GM19043 (cell line): Measurements from ENCODE around the gene CDC34.

Experiments
- ATAC-seq: cut with Tn5 transposase; IDR thresholded peaks from one replicate; pipeline ENCODE4 v1.9.1; 2021; ENCODE audit warnings: low read depth; ENCODE audit not compliant: unreplicated experiment

Gene CDC34

DNA sequence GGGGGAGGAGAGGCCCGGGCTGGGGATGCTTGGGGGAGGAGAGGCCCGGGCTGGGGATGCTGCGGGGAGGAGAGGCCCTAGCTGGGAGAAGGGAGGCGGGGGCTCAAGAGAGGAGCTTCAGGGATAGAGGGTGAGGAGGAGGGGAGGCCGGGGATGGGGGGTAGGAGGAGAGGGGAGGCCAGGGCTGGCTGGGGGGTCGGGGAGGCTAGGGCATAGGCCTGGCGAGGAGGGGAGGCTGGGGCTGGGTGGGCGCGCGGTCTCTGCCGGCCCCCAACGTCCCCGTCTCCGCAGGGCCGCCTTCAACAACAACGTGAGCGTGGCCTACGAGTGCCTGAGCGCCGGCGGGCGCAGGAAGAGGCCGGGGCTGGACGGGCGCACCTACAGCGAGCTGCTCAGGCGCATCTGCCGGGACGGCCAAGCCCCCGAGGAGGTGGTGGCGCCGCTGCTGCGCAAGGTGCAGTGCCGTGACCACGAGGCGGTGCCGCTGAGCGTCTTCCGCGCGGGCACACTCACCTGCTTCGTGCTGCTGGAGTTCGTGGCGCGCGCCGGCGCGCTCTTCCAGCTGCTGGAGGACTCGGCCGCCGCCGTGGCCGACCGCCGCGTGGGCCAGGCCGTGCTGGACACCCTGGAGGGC, 12.8 kb upstream of the CDC34 start:
- no peak for ATAC-seq

GRCh38 chr19:519449-519865, 12.1 kb upstream of the CDC34 start:
- no peak for ATAC-seq

GRCh38 chr19:522726-523125, 8.8 kb upstream of the CDC34 start:
- no peak for ATAC-seq

DNA sequence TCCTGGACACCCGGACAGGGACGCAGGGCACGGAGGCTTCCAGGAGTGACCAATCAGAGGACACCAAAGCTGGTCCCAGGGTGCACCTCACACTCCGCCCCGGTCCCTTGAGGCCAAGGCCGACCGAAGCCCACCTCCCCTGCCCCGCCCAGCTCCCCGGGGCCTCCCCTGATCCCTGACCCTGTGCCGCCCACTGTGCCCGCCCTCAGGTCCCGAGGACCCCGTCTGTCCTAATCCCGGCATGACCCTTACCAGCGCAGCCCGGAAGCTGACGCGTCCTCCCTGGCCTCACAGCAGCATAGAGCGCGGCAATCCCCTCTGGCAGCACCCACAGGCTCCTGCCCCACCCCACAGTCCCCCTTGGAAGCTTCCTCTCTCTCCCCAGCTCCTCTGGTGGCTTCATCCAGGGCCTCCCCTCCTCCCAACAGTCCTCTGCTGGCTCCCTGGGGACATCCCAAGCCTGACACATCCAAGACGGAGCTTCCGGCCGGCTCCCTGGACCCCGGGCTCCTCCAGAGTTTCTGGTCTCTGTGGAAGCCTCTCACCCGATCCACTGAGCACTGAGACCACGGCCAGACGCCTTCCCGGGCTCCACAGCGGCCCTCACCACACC, 7.4 kb upstream of the CDC34 start:
- ATAC-seq, result no peak

GRCh38 chr19:525029-525428, 6.5 kb upstream of the CDC34 start:
- ATAC-seq, result no peak

DNA sequence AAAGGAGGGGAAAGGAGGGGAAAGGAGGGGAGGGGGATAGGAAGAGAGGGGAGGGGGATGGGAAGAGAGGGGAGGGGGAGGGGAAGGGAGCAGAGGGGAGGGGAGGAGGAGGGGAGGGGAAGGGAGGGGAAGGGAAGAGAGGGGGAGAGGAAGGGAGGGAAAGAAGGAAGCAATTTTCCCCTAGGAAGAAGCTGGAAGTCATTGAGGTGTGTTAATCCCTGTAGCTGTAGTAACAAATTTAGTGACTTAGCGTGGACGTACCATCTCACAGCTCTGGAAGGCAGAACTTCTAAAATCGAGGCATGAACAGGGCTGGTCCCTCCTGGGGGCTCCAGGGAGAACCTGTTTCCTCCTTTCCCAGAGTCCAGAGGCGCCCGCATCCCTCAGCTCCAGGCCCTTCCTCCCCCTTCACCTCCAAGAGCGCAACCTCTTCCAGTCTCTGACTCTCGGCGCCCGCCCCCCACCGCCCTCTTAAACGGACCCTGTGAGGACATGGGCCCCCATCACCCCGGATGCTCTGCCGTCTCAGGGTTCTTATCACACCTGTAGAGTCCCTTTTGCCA, 5.6 kb upstream of the CDC34 start:
- ATAC-seq, result no peak

DNA sequence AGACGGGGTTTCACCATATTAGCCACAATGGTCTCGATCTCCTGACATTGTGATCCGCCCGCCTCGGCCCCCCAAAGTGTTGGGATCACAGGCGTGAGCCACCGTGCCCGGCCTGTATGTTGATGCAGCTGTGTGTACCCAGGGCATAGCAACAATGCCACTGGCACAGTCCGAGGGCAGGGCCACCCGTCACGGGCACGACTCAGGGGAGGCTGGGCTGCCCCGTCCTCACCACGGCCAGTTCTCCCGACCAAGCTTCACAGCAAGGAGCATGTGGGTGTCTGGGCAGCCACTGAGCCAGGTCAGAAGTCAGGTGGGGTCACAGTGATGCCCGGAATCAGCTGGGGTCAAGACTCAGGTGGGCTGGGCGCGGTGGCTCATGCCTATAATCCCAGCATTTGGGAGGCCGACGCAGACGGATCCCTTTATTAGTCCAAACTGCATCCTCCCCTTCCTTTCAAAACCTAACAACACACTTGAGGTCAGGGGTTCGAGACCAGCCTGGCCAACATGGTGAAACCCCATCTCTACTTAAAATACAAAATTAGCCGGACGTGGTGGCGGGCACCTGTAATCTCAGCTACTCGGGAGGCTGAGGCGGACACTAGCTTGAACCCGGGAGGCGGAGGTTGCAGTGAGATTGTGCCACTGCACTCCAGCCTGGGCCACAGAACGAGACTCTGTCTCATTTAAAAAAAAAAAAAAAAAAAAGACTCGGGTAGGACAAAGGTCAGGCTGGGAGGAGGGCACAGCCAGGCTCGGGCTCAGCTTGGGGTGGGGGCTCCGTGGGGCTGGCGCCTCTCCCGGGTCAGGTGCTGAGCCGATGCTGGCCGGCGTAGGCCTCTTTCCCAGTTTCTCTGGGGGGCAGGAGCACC, 1.2 kb upstream of the CDC34 start:
- no peak for ATAC-seq

- ATAC-seq, result peak; percentile 42
Measured at GRCh38 chr19:531009-531752, 379 bp upstream of the CDC34 start.

DNA sequence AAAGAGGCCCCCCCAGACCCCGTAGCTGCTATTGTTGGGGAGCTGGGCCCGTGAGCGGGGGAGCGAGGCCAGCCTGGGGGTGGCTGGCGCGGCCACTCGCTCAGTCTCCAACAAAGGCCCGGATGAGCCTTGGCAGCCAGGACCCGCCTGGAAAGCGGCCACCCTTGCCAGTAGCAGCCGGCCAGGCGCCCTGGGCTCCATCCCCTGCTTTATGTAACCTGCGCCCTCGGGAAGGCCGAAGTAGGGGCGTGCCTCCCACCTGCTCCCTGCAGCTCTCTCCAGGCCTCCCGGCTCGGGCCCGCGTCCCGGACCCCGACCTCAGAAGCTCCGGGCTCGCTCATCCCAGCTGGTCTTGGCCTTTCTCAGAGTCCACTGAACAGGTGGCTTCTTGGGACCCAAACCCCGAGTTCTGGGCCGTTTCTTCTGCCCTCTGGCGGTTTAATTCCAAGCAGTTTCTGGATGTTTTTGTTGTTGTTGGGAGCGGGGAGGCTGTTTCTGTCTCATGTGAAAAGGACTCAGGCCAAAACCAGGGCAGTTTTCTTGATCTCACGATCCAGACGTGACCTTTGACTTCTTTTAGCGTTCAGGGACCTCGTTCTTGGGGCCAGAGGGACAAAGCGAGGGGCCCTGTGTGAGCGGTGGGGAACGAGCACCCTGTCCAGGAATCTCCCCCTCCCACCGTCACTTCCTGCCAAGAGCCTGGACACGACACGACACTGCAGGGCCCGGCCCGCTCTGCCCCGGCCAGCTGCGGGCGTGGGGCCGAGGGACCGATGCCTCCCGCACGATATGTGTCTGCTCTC, 1.2 kb downstream of the CDC34 start:
- ATAC-seq, result no peak

- no peak for ATAC-seq
Measured at GRCh38 chr19:533364-534058, 2.0 kb downstream of the CDC34 start.

- ATAC-seq, result no peak
Measured at GRCh38 chr19:534088-534487, 2.5 kb downstream of the CDC34 start.

DNA sequence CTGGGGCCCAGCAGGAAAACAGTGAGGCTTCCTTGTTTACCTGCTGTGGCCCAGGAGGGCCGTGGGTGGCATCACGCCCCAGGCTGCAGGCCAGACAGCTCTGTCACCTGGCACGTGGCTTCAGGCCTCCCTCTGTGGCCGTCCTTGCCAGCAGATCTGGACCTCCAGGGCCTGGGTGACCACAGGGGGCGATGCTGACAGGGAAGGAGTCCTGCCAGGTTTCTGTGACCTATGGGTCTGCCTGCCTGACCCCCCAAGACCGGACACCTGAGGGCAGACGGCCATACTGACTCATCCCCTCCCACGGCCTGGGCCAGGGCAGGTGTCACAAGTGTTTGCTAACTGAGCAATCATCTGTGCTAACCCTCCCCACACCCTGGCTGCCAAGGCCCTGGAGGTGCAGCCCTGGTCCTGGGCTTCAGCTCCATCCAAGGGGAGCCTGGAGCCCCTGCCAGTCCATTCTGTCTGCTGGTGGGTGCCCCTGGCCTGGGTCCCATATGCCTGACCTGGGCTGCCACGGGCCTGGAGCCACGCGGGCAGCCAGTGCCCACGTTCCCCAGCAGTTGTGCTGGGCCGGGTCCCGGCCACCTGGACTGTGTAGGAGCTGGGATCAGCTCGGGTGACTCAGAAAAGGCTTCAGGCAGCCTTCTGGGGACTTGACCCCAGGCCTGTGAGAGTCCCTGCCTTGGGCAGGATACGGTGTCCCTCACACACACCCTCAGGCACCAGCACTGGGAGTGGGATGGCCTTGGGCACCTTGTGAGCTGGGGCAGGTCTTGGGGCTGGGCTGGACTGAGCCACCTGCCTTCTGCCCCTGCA, 3.7 kb downstream of the CDC34 start:
- ATAC-seq, result no peak

- ATAC-seq, result no peak
Measured at GRCh38 chr19:536031-536880, 4.7 kb downstream of the CDC34 start.

- no peak for ATAC-seq
Measured at GRCh38 chr19:536881-537404, 5.4 kb downstream of the CDC34 start.

DNA sequence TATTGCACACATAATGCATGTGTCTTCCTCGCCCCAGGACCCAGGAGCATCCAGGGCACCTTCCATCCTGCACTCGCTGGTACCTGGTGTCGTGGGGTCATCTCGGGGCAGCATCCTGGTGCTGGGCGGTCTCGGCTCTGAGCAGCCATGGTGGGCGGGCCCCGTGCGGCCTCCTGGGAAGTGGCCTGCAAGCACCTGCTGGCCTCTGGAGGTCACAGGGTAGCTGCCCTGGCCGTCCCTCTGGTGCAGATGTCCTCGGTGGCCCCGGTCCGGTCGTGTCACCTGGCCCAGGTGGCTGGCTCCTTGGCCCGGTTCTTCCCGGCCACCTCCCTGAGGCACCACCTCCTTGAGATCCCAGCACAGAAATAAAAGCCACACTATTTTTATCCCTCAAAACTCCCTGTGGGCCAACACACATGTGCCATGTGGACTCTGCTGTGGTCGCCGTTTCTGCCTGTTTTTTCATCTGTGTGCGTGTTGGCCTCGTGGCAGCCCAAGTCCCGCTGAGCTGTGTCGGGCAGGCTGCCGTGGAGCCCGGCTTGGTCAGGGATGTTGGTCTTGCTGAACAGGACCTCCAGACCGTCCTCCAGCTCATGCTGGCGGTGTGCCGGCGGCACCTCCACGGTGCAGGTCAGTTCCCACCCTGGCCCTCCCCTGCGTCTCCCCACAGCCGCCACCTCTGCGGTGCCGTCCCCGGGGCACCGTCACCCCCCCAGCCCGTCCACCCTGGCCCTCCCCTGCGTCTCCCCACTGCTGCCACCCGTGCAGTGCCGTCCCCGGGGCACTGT, 7.3 kb downstream of the CDC34 start:
- ATAC-seq, result no peak

DNA sequence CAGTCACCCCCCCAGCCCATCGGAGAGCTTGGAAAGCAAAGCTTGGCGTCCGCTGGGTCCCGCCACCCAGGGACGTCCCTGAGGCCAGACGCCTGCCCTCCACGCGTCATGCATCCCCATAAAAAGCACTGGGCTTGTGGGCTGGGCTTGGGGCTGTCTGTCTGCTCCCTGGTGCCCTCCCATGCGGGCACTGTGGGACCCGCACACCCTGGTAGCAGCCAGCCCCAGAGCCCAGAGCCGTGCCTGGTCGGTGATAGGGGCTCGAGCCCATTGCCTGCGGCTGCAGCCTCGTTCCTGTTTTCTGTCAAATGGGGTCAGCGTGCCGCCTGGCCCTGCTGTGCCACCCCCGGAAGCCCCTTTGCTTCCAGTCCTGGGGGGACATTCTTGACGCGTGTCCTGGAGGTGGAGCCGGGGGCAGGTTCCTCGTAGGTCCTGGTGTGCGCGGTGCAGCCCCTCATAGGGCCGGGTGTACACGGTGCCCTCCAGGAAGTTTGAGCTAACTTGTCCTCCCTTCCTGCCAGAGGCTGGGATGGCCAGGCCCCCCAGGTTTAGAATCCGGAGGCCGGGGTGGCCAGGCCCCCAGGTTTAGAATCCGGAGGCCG, 8.0 kb downstream of the CDC34 start:
- no peak for ATAC-seq
